T-helper 9 cell (primary cell): ENCODE measurements around the gene ZBED2.
A peak's percentile ranks its signal among the peaks of the same experiment; 100 is the strongest.
"Not testable (repeated sequence)": the region's sequence is repeated elsewhere in the genome, so short reads cannot be mapped to it uniquely, and the experiment has no call there.

Source experiments
- DNase-seq: peaks from one replicate; pipeline ENCODE4 v3.0.0-alpha.2; 2020
- total RNA-seq, 2 donors: gene quantifications; one replicate each; lab custom pipeline; 2026; lab: John Stamatoyannopoulos, UW

Gene ZBED2
- total RNA-seq: 0.48 to 0.63 reads per million in 2 donors

- DNase-seq: no peak
Observed at GRCh38 chr3:111595232-111595631, at the start of gene ZBED2. ZBED2 (minus strand) TSS chr3:111595346; CDS start chr3:111594201, 1,145 bp downstream.

- DNase-seq: no peak
Observed at GRCh38 chr3:111639316-111639715, 44.2 kb upstream of the ZBED2 start.

GRCh38 chr3:111636366-111636885 is 41.3 kb upstream of the ZBED2 start:
- no peak for DNase-seq

GRCh38 chr3:111635403-111635802 is 40.3 kb upstream of the ZBED2 start:
- DNase-seq: no peak

GRCh38 chr3:111630638-111631037 is 35.5 kb upstream of the ZBED2 start:
- not testable (repeated sequence) for DNase-seq

- not testable (repeated sequence) for DNase-seq
Observed at GRCh38 chr3:111629018-111629417, 33.9 kb upstream of the ZBED2 start.

GRCh38 chr3:111627092-111627491 is 31.9 kb upstream of the ZBED2 start:
- DNase-seq: no peak

- peak; percentile 14 for DNase-seq
Observed at GRCh38 chr3:111621535-111621934, 26.4 kb upstream of the ZBED2 start.

- no peak for DNase-seq
Observed at GRCh38 chr3:111619833-111620232, 24.7 kb upstream of the ZBED2 start.

GRCh38 chr3:111618945-111619344 is 23.8 kb upstream of the ZBED2 start:
- no peak for DNase-seq

GRCh38 chr3:111617912-111618601 is 22.9 kb upstream of the ZBED2 start:
- no peak for DNase-seq

GRCh38 chr3:111617406-111617805 is 22.3 kb upstream of the ZBED2 start:
- no peak for DNase-seq

- peak; percentile 29 for DNase-seq
Observed at GRCh38 chr3:111616417-111617105, 21.4 kb upstream of the ZBED2 start.

- no peak for DNase-seq
Observed at GRCh38 chr3:111615880-111616279, 20.7 kb upstream of the ZBED2 start.

- no peak for DNase-seq
Observed at GRCh38 chr3:111613294-111613693, 18.1 kb upstream of the ZBED2 start.

GRCh38 chr3:111610612-111611054 is 15.5 kb upstream of the ZBED2 start:
- peak; percentile 15 for DNase-seq

GRCh38 chr3:111610189-111610588 is 15.0 kb upstream of the ZBED2 start:
- DNase-seq: peak; percentile 16

- no peak for DNase-seq
Observed at GRCh38 chr3:111609700-111610099, 14.6 kb upstream of the ZBED2 start.

- DNase-seq: no peak
Observed at GRCh38 chr3:111608383-111608782, 13.2 kb upstream of the ZBED2 start.

GRCh38 chr3:111607240-111607920 is 12.2 kb upstream of the ZBED2 start:
- DNase-seq: no peak

- no peak for DNase-seq
Observed at GRCh38 chr3:111605493-111605892, 10.3 kb upstream of the ZBED2 start.

- no peak for DNase-seq
Observed at GRCh38 chr3:111605018-111605417, 9.9 kb upstream of the ZBED2 start.

- DNase-seq: no peak
Observed at GRCh38 chr3:111604119-111604518, 9.0 kb upstream of the ZBED2 start.
